Mesenchymal stem cell (in vitro differentiated cells and primary cell): ENCODE data around the gene PREPL.

Experiments
- DNase-seq: peaks from one replicate; pipeline ENCODE4 v3.0.0-alpha.2; 2013
- H2AFZ ChIP-seq: one replicate; pipeline ENCODE4 v1.6.1; 2013; ENCODE audit warnings: low read depth, mild to moderate bottlenecking, control low read depth, inconsistent platforms, low read length, moderate library complexity
- H2AK5ac ChIP-seq: 2 replicates; pipeline ENCODE4 v1.6.1; 2013; ENCODE audit warnings: low read length, moderate library complexity, mild to moderate bottlenecking, inconsistent platforms; ENCODE audit not compliant: severe bottlenecking
- H2BK120ac ChIP-seq: one replicate; pipeline ENCODE4 v1.6.1; 2013; ENCODE audit warnings: low read depth, mild to moderate bottlenecking, inconsistent platforms, low read length, moderate library complexity
- H2BK12ac ChIP-seq, 2 experiments: one replicate each; pipeline ENCODE4 v1.6.1; 2013; ENCODE audit warnings: inconsistent platforms in 2 of 2, low read length in 2 of 2, mild to moderate bottlenecking in 2 of 2, moderate library complexity in 2 of 2, control low read depth in 1 of 2
- H2BK15ac ChIP-seq: one replicate; pipeline ENCODE4 v1.6.1; 2013; ENCODE audit warnings: mild to moderate bottlenecking, low read depth, inconsistent platforms; ENCODE audit not compliant: poor library complexity, severe bottlenecking
- H2BK5ac ChIP-seq: 2 replicates; pipeline ENCODE4 v1.6.1; 2013; ENCODE audit warnings: low read depth, mild to moderate bottlenecking, low read length, control low read depth, inconsistent platforms; ENCODE audit not compliant: poor library complexity, severe bottlenecking
- H3K14ac ChIP-seq, 2 experiments: one replicate each; pipeline ENCODE4 v1.6.1; 2013; ENCODE audit warnings: inconsistent platforms in 2 of 2, low read length in 2 of 2, control low read depth in 1 of 2, mild to moderate bottlenecking in 1 of 2, moderate library complexity in 1 of 2
- H3K18ac ChIP-seq, 2 experiments: one replicate each; pipeline ENCODE4 v1.6.1; 2013; ENCODE audit warnings: inconsistent platforms in 2 of 2, low read length in 2 of 2, control low read depth in 1 of 2, low read depth in 1 of 2, mild to moderate bottlenecking in 1 of 2
- H3K23ac ChIP-seq, 2 experiments: one replicate each; pipeline ENCODE4 v1.6.1; 2013; ENCODE audit warnings: inconsistent platforms in 2 of 2, low read length in 2 of 2, mild to moderate bottlenecking in 2 of 2, moderate library complexity in 2 of 2, control low read depth in 1 of 2
- H3K27ac ChIP-seq: 2 replicates; pipeline ENCODE4 v1.5.1; 2013; ENCODE audit warnings: mild to moderate bottlenecking, moderate library complexity, low read length, control low read depth, inconsistent platforms; ENCODE audit not compliant: poor library complexity, severe bottlenecking
- H3K27me3 ChIP-seq, 2 experiments: 2 replicates each; pipeline versions ENCODE4 v1.6.1 to v1.7.0; 2013; ENCODE audit warnings: low read length in 2 of 2, mild to moderate bottlenecking in 2 of 2, moderate library complexity in 2 of 2, control low read depth in 1 of 2, inconsistent platforms in 1 of 2; ENCODE audit not compliant: control insufficient read depth in 1 of 2, insufficient read depth in 1 of 2
- H3K36me3 ChIP-seq, 2 experiments: 2 replicates each; pipeline versions ENCODE4 v1.6.1 to v1.7.0; 2013; ENCODE audit warnings: low read length in 2 of 2, control low read depth in 1 of 2, inconsistent platforms in 1 of 2, low read depth in 1 of 2, mild to moderate bottlenecking in 1 of 2; ENCODE audit not compliant: insufficient read depth in 2 of 2, control insufficient read depth in 1 of 2
- H3K4ac ChIP-seq, 2 experiments: one replicate each; pipeline ENCODE4 v1.6.1; 2013; ENCODE audit warnings: inconsistent platforms in 2 of 2, low read length in 2 of 2, mild to moderate bottlenecking in 2 of 2, moderate library complexity in 2 of 2, control low read depth in 1 of 2, low read depth in 1 of 2
- H3K4me1 ChIP-seq: 2 replicates; pipeline ENCODE4 v1.6.1; 2013; ENCODE audit warnings: low read depth, low read length, control low read depth; ENCODE audit not compliant: control insufficient read depth, insufficient read depth
- H3K4me2 ChIP-seq: 2 replicates; pipeline ENCODE4 v1.6.1; 2013; ENCODE audit warnings: low read length, mild to moderate bottlenecking, inconsistent platforms; ENCODE audit not compliant: poor library complexity, severe bottlenecking
- H3K4me3 ChIP-seq, 2 experiments: 2 replicates each; pipeline versions ENCODE4 v1.5.1 to v1.7.0; 2013; ENCODE audit warnings: low read length in 2 of 2, mild to moderate bottlenecking in 2 of 2, control low read depth in 1 of 2, low read depth in 1 of 2; ENCODE audit not compliant: insufficient read depth in 1 of 2
- H3K79me1 ChIP-seq: replicated peaks from 2 replicates; pipeline ENCODE4 v1.6.1; 2013; ENCODE audit warnings: mild to moderate bottlenecking, control low read depth, low read length, inconsistent platforms; ENCODE audit not compliant: poor library complexity, severe bottlenecking
- H3K9ac ChIP-seq: 2 replicates; pipeline ENCODE4 v1.7.0; 2013; ENCODE audit warnings: mild to moderate bottlenecking, low read length, moderate library complexity
- H3K9me3 ChIP-seq: 2 replicates; pipeline ENCODE4 v1.7.0; 2013; ENCODE audit warnings: mild to moderate bottlenecking, low read length; ENCODE audit not compliant: control insufficient read depth
- H4K8ac ChIP-seq: one replicate; pipeline ENCODE4 v1.6.1; 2013; ENCODE audit warnings: inconsistent platforms, mild to moderate bottlenecking, low read length, moderate library complexity
- H4K91ac ChIP-seq: one replicate; pipeline ENCODE4 v1.6.1; 2013; ENCODE audit warnings: mild to moderate bottlenecking, low read length, inconsistent platforms
- WGBS: methylation state at CpG from one replicate; pipeline ENCODE4 v1.1.7; 2013; ENCODE audit warnings: mixed read lengths; 5-methylcytosine and 5-hydroxymethylcytosine counted together

PREPL gene

DNA sequence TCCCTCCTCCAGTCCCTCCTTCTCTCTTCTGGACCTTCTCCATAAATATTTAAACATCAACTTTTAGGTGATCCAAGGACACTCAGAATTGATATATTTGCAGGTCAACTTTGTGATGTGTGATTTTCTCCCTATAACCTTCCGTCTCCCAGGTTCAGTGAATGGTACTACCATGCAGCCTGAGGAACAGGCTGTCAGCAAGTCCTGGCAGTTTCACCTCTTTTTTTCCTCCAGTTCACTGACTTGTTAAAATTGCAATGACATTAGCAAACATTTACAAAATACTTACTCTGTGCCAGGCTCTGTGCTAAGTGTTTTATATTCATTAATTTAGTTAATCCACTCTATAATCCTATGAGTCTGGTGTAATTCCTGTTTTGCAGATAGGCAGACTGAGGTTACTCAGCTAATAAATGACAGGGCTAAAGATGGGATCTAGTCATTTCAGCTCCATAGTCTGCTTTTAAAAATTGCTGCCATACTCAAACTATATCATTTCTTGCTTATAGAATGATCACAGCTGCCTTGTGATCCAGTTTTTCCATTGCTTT lies 78.1 kb downstream of the PREPL start:
- Histone ChIP-seq H2AK5ac (no peak overlapping the region), H3K4me2 (no peak overlapping the region), H2BK120ac (no peak overlapping the region), H3K9me3 (no peaks in the 10 kb centered on the region), H3K79me1 (no peaks in the 10 kb centered on the region), H3K4me1 (peaks cover 7% of the 10 kb centered on the region), H3K36me3 (no peaks in the 10 kb centered on the region), H2BK12ac (no peak overlapping the region), H3K23ac (no peak overlapping the region), H3K4ac (no peak overlapping the region), H3K9ac (no peak overlapping the region), H4K8ac (no peak overlapping the region), H3K4me3 (no peak overlapping the region), H4K91ac (no peak overlapping the region), H2BK15ac (no peak overlapping the region), H3K18ac (no peak overlapping the region), H2BK5ac (no peak overlapping the region), H3K14ac (no peak overlapping the region), H3K27me3 (peaks cover 0 to 8% of the 10 kb centered on the region in 2 experiments), H2AFZ (no peak overlapping the region), H3K27ac (no peak overlapping the region)
- WGBS: 100% methylated on average over 1 of the region's 1 CpG
- DNase-seq: no peak

DNA sequence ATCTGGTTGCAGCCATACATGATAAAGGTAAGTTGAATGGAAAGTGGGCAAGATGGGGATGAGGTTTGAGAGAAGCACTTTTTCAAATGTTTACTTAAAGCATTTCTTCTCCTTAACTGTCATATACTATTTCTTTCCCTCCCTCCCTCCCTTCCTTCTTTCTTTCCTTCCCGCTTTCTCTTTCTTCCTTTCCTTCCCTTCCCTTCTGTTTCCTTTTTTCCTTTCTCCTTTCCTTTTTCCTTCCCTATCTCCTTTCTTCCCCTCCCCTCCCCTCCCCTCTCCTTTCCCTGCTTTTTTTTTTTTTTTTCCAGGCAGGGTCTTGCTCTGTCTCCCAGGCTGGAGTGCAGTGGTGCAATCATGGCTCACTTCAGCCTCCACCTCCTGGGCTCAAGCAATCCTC lies 80.4 kb downstream of the PREPL start:
- Histone ChIP-seq H3K27me3 (no peaks in the 10 kb centered on the region), H4K91ac (no peak overlapping the region), H3K14ac (no peak overlapping the region), H2BK5ac (no peak overlapping the region), H3K4me1 (peaks cover 6% of the 10 kb centered on the region), H2BK120ac (no peak overlapping the region), H2BK15ac (no peak overlapping the region), H3K9me3 (no peaks in the 10 kb centered on the region), H3K36me3 (no peaks in the 10 kb centered on the region), H3K4me3 (no peak overlapping the region), H2AFZ (no peak overlapping the region), H4K8ac (no peak overlapping the region), H3K4me2 (no peak overlapping the region), H3K27ac (no peak overlapping the region), H3K9ac (no peak overlapping the region), H3K18ac (no peak overlapping the region), H3K79me1 (no peaks in the 10 kb centered on the region), H2BK12ac (no peak overlapping the region), H3K23ac (no peak overlapping the region), H2AK5ac (no peak overlapping the region), H3K4ac (no peak overlapping the region)
- no peak for DNase-seq
- 92% methylated on average over 1 of the region's 1 CpG for WGBS

DNA sequence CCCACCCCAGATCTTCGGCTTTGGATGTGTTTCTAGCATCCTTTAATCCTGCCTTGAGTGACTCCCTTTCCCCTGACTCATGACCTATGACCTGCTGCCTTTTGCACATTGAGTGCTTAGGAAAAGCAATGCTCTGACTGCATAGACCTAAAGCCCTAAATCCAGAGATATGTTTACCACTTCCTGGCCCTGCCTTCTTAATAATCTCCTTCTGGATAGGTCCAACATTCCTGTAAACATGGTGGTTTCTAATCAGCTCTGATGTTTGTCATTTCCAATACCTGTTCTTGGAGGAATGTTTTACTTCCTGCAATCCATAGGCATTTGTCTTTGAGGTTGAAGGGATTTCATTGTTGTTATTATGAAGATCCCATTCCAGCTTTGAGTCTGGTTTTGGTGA lies 83.8 kb downstream of the PREPL start:
- H2BK5ac ChIP-seq: peak overlapping the region; percentile 49

DNA sequence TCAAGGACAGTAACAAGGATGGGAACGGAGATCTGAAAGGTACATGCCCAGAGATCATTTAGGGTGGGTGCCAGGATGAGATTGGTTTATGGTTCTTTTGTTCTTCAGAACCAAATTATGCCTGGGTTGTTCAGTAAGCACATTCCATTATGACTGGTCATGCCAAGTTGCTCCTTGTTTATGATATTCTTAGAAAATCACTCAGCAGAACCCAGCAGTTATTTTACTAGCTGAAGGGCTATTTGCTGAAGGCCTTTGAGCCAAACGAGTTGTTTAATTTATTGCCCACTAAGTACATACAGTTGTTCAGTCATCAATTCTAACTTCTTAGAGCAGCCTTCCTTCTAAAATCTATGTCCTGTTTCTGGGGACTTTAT lies 85.4 kb downstream of the PREPL start:
- H2BK12ac ChIP-seq: no peak overlapping the region
- DNase-seq: peak; percentile 52

More for the DNA sequence above, 83.8 kb downstream of the PREPL start:
- H3K4ac ChIP-seq: peak overlapping the region in 1 of 2 experiments; percentile 27
- no peak overlapping the region for H3K18ac ChIP-seq
- H3K23ac ChIP-seq: no peak overlapping the region
- peak; percentile 30 for DNase-seq
- no peak overlapping the region for H2AFZ ChIP-seq
- peak overlapping the region in 1 of 2 experiments; percentile 37 for H2BK12ac ChIP-seq
- H3K27ac ChIP-seq: peak overlapping the region; percentile 100
- H2AK5ac ChIP-seq: peak overlapping the region; percentile 99
- no peak overlapping the region for H3K14ac ChIP-seq
- H3K27me3 ChIP-seq: no peaks in the 10 kb centered on the region
- H3K36me3 ChIP-seq: no peaks in the 10 kb centered on the region
- no peak overlapping the region for H3K4me3 ChIP-seq
- H3K4me2 ChIP-seq: no peak overlapping the region
- no peak overlapping the region for H4K91ac ChIP-seq
- WGBS: 39% methylated on average over 1 of the region's 1 CpG
- H2BK120ac ChIP-seq: no peak overlapping the region
- H3K9me3 ChIP-seq: no peaks in the 10 kb centered on the region
- H3K4me1 ChIP-seq: peaks cover 16% of the 10 kb centered on the region
- H3K79me1 ChIP-seq: no peaks in the 10 kb centered on the region
- no peak overlapping the region for H3K9ac ChIP-seq
- no peak overlapping the region for H2BK15ac ChIP-seq
- H4K8ac ChIP-seq: no peak overlapping the region

More for the DNA sequence above, 85.4 kb downstream of the PREPL start:
- no peak overlapping the region for H3K4ac ChIP-seq
- no peak overlapping the region for H3K4me3 ChIP-seq
- H3K9ac ChIP-seq: no peak overlapping the region
- no peaks in the 10 kb centered on the region for H3K79me1 ChIP-seq
- H3K23ac ChIP-seq: no peak overlapping the region
- peak overlapping the region; percentile 40 for H3K4me2 ChIP-seq
- no peak overlapping the region for H4K91ac ChIP-seq
- no peak overlapping the region for H2BK15ac ChIP-seq
- no peaks in the 10 kb centered on the region for H3K27me3 ChIP-seq
- H3K4me1 ChIP-seq: peaks cover 16% of the 10 kb centered on the region
- peak overlapping the region; percentile 100 for H3K27ac ChIP-seq
- no peak overlapping the region for H3K14ac ChIP-seq
- no peak overlapping the region for H2AFZ ChIP-seq
- peak overlapping the region; percentile 100 for H2AK5ac ChIP-seq
- no peak overlapping the region for H4K8ac ChIP-seq
- H3K9me3 ChIP-seq: no peaks in the 10 kb centered on the region
- peak overlapping the region in 1 of 2 experiments; percentile 61 for H3K18ac ChIP-seq
- WGBS: 71% methylated on average over 1 of the region's 2 CpGs
- H3K36me3 ChIP-seq: no peaks in the 10 kb centered on the region
- peak overlapping the region; percentile 99 for H2BK5ac ChIP-seq
- no peak overlapping the region for H2BK120ac ChIP-seq
